HepG2 (cell line): Measurements from ENCODE around the gene UBALD1. TPM values are rescaled to one million over a fixed set of nuclear protein-coding genes. Genes with fewer than 3 reads are reported as not detected.

Experiments
- ARID2 ChIP-seq: sonication (generic); formaldehyde crosslinking; IDR thresholded peaks from 2 replicates; pipeline ENCODE4 v1.8.1; 2022; ENCODE audit warnings: mild to moderate bottlenecking, missing genetic modification reagents, borderline replicate concordance
- CSRNP2 ChIP-seq: sonication (generic); formaldehyde crosslinking; conservative IDR thresholded peaks from 2 replicates; pipeline ENCODE4 v1.8.0; 2022; ENCODE audit warnings: low read depth, missing genetic modification reagents
- E2F5 ChIP-seq: sonication (generic); formaldehyde crosslinking; conservative IDR thresholded peaks from 2 replicates; pipeline ENCODE4 v1.4.0; 2020; ENCODE audit warnings: missing genetic modification reagents
- FOXK1 ChIP-seq: sonication (generic); formaldehyde crosslinking; IDR thresholded peaks from 2 replicates; pipeline ENCODE4 v1.4.0; 2020; ENCODE audit warnings: low read depth, missing genetic modification reagents, borderline replicate concordance
- HOXA7 ChIP-seq: sonication (generic); formaldehyde crosslinking; IDR thresholded peaks from 2 replicates; pipeline ENCODE4 v1.8.1; 2022; ENCODE audit warnings: mild to moderate bottlenecking, missing genetic modification reagents, moderate library complexity
- NCOR1 ChIP-seq: fragments of 200-600 bp; sonication (generic); IDR thresholded peaks from 2 replicates; pipeline ENCODE4 v1.7.0; 2017; ENCODE audit warnings: antibody characterized with exemption, low read length, borderline replicate concordance
- PAWR ChIP-seq: sonication (generic); formaldehyde crosslinking; IDR thresholded peaks from 2 replicates; pipeline ENCODE4 v1.4.0; 2020; ENCODE audit warnings: missing genetic modification reagents, mild to moderate bottlenecking, borderline replicate concordance
- POLR2AphosphoS2 ChIP-seq: IDR thresholded peaks from 2 replicates; pipeline ENCODE4 v1.6.1; 2011; ENCODE audit warnings: low read depth, low read length, improper control_type of control experiment
- PRPF4 ChIP-seq: fragments of 200-400 bp; formaldehyde crosslinking; IDR thresholded peaks from 2 replicates; pipeline ENCODE4 v1.6.1; 2016; ENCODE audit warnings: low read length, low read depth; ENCODE audit not compliant: poor library complexity, severe bottlenecking
- RELA ChIP-seq: sonication (generic); formaldehyde crosslinking; IDR thresholded peaks from 2 replicates; pipeline ENCODE4 v1.4.0; 2020; ENCODE audit warnings: missing genetic modification reagents
- SMYD3 ChIP-seq: sonication (generic); formaldehyde crosslinking; IDR thresholded peaks from 2 replicates; pipeline ENCODE4 v1.8.1; 2023; ENCODE audit warnings: mild to moderate bottlenecking, missing genetic modification reagents
- ZBTB3 ChIP-seq: sonication (generic); formaldehyde crosslinking; IDR thresholded peaks from 2 replicates; pipeline ENCODE4 v1.4.0; 2020; ENCODE audit warnings: low read depth, mild to moderate bottlenecking, moderate library complexity, missing genetic modification reagents, borderline replicate concordance
- ZNF234 ChIP-seq: sonication (generic); formaldehyde crosslinking; conservative IDR thresholded peaks from 2 replicates; pipeline ENCODE4 v1.5.1; 2020; ENCODE audit warnings: mild to moderate bottlenecking, missing genetic modification reagents
- ZNF503 ChIP-seq: sonication (generic); formaldehyde crosslinking; IDR thresholded peaks from 2 replicates; pipeline ENCODE4 v1.4.0; 2020; ENCODE audit warnings: missing genetic modification reagents
- ZNF776 ChIP-seq: sonication (generic); formaldehyde crosslinking; IDR thresholded peaks from 2 replicates; pipeline ENCODE4 v1.4.0; 2020; ENCODE audit warnings: mild to moderate bottlenecking, missing genetic modification reagents
- ZXDC ChIP-seq: sonication (generic); formaldehyde crosslinking; IDR thresholded peaks from 2 replicates; pipeline ENCODE4 v1.5.0; 2020; ENCODE audit warnings: mild to moderate bottlenecking, missing genetic modification reagents
- polyA plus RNA-seq, 8 experiments: library from polyadenylated mRNA; depleted of rRNA in 3 of 8; stranded (reverse) in 7 of 8; unstranded in 1 of 8; fragments of >200 nt; fragmentation: Illumina TruSeq in 4 of 8; extraction: Trizol in 4 of 8; gene quantifications; 2 replicates each; pipeline versions ENCODE4 v1.2.1 to v1.2.3, GENCODE V29; 2011 to 2016; ENCODE audit warnings: low read depth in 4 of 8, missing spikeins in 1 of 8, mixed read lengths in 1 of 8; ENCODE audit not compliant: insufficient read depth in 1 of 8
- total RNA-seq, 5 experiments: library from RNA; depleted of rRNA; stranded (reverse); fragments of >200 nt; fragmentation: Illumina TruSeq; extraction: Trizol; gene quantifications; 2 replicates each; pipeline ENCODE4 v1.2.3, GENCODE V29; 2016; ENCODE audit warnings: low read depth in 1 of 5
- TF ChIP-seq, protein P1 (sequence below): sonication (generic); formaldehyde crosslinking; IDR thresholded peaks from 2 replicates; pipeline ENCODE4 v1.4.0; 2020; ENCODE audit warnings: missing genetic modification reagents, borderline replicate concordance
- TF ChIP-seq, protein P2 (sequence below): sonication (generic); formaldehyde crosslinking; IDR thresholded peaks from 2 replicates; pipeline ENCODE4 v1.5.0; 2020; ENCODE audit warnings: missing genetic modification reagents
- TF ChIP-seq, protein P3 (sequence below): sonication (generic); formaldehyde crosslinking; IDR thresholded peaks from 2 replicates; pipeline ENCODE4 v1.4.0; 2020; ENCODE audit warnings: mild to moderate bottlenecking, missing genetic modification reagents

UBALD1 gene
- total and polyA plus RNA-seq, 2 of the 13 experiments (the other 11 are each of a cell fraction or from before 2014, with no cell fraction given) = 6.8 to 12.3 TPM

- TF ChIP-seq ZNF503 (CRISPR knock-in tag) (peak; percentile 52; the same call in 1 of the 2 replicates), E2F5 (CRISPR knock-in tag) (no peak), CSRNP2 (CRISPR knock-in tag) (no peak), POLR2AphosphoS2 (no peak), PRPF4 (no peak), ZNF776 (CRISPR knock-in tag) (no peak), SMYD3 (CRISPR knock-in tag) (no peak), ARID2 (no peak), HOXA7 (no peak), RELA (CRISPR knock-in tag) (no peak), FOXK1 (CRISPR knock-in tag) (peak; percentile 89), ZBTB3 (CRISPR knock-in tag) (peak; percentile 37; the same call in 1 of the 2 replicates), NCOR1 (no peak), ZNF234 (CRISPR knock-in tag) (no peak), PAWR (CRISPR knock-in tag) (no peak), ZXDC (CRISPR knock-in tag) (peak; percentile 88)
- TF ChIP-seq, protein P1, sequence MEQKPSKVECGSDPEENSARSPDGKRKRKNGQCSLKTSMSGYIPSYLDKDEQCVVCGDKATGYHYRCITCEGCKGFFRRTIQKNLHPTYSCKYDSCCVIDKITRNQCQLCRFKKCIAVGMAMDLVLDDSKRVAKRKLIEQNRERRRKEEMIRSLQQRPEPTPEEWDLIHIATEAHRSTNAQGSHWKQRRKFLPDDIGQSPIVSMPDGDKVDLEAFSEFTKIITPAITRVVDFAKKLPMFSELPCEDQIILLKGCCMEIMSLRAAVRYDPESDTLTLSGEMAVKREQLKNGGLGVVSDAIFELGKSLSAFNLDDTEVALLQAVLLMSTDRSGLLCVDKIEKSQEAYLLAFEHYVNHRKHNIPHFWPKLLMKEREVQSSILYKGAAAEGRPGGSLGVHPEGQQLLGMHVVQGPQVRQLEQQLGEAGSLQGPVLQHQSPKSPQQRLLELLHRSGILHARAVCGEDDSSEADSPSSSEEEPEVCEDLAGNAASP (CRISPR knock-in tag) = peak; percentile 65
- TF ChIP-seq, protein P2, sequence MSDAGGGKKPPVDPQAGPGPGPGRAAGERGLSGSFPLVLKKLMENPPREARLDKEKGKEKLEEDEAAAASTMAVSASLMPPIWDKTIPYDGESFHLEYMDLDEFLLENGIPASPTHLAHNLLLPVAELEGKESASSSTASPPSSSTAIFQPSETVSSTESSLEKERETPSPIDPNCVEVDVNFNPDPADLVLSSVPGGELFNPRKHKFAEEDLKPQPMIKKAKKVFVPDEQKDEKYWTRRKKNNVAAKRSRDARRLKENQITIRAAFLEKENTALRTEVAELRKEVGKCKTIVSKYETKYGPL = no peak
- TF ChIP-seq, protein P3, sequence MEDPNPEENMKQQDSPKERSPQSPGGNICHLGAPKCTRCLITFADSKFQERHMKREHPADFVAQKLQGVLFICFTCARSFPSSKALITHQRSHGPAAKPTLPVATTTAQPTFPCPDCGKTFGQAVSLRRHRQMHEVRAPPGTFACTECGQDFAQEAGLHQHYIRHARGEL (CRISPR knock-in tag) = no peak
Measured at GRCh38 chr16:4614571-4615383, at the start of gene UBALD1 (continued).
